Measurements from ENCODE around the gene GOLPH3.

The GOLPH3 gene

GRCh38 chr5:32116574-32117313, 57.4 kb downstream of the GOLPH3 start:
- Histone ChIP-seq H3K4me2 (ENCODE audit: low read depth, low read length, poor library complexity, severe bottlenecking) (no peak overlapping the region), H3K4me1 (ENCODE audit: insufficient read depth, low read length, poor library complexity, severe bottlenecking) (no peaks in the 10 kb centered on the region), H3K36me3 (ENCODE audit: insufficient read depth, low read length) (peaks cover 22% of the 10 kb centered on the region; the same call in 1 of the 2 replicates), H3F3A (ENCODE audit: low read depth) (no peaks in the 10 kb centered on the region), H2AFZ (ENCODE audit: low read length) (no peak overlapping the region), H3K27me3 (ENCODE audit: insufficient read depth, low read length, poor library complexity, severe bottlenecking) (no peaks in the 10 kb centered on the region), H3K9me2 (replicated peaks; ENCODE audit: low read depth, low read length) (no peaks in the 10 kb centered on the region), H4K20me1 (ENCODE audit: insufficient read depth, low read length, poor library complexity, severe bottlenecking) (no peaks in the 10 kb centered on the region), H3K9ac (ENCODE audit: low read depth, low read length, poor library complexity, severe bottlenecking) (no peak overlapping the region), H3K79me2 (ENCODE audit: insufficient read depth, low read length) (no peaks in the 10 kb centered on the region), H3K9me3 (ENCODE audit: insufficient read depth, low read depth, low read length) (no peaks in the 10 kb centered on the region), H3K4me3 (ENCODE audit: low read length, poor library complexity, severe bottlenecking) (no peak overlapping the region)
- TF ChIP-seq CTCF (conservative IDR thresholded peaks at IDR 0.05; ENCODE audit: low read length) (no peak), EZH2phosphoT487 (IDR thresholded peaks at IDR 0.05; ENCODE audit: borderline replicate concordance) (no peak)

- Histone ChIP-seq H2AFZ (ENCODE audit: low read length) (no peak overlapping the region), H3K4me2 (ENCODE audit: low read depth, low read length, poor library complexity, severe bottlenecking) (no peak overlapping the region), H3K9ac (ENCODE audit: low read depth, low read length, poor library complexity, severe bottlenecking) (no peak overlapping the region), H3K4me1 (ENCODE audit: insufficient read depth, low read length, poor library complexity, severe bottlenecking) (no peaks in the 10 kb centered on the region), H3K4me3 (ENCODE audit: low read length, poor library complexity, severe bottlenecking) (no peak overlapping the region), H3F3A (ENCODE audit: low read depth) (no peaks in the 10 kb centered on the region), H3K27me3 (ENCODE audit: insufficient read depth, low read length, poor library complexity, severe bottlenecking) (no peaks in the 10 kb centered on the region), H3K9me3 (ENCODE audit: insufficient read depth, low read depth, low read length) (no peaks in the 10 kb centered on the region), H3K36me3 (ENCODE audit: insufficient read depth, low read length) (peaks cover 26% of the 10 kb centered on the region; the same call in 1 of the 2 replicates), H3K79me2 (ENCODE audit: insufficient read depth, low read length) (no peaks in the 10 kb centered on the region), H4K20me1 (ENCODE audit: insufficient read depth, low read length, poor library complexity, severe bottlenecking) (no peaks in the 10 kb centered on the region), H3K9me2 (replicated peaks; ENCODE audit: low read depth, low read length) (no peaks in the 10 kb centered on the region)
- TF ChIP-seq CTCF (conservative IDR thresholded peaks at IDR 0.05; ENCODE audit: low read length), result no peak
- TF ChIP-seq EZH2phosphoT487 (IDR thresholded peaks at IDR 0.05; ENCODE audit: borderline replicate concordance), result no peak
Observed at GRCh38 chr5:32115985-32116384, 58.1 kb downstream of the GOLPH3 start.

GRCh38 chr5:32110111-32110696, 63.9 kb downstream of the GOLPH3 start:
- H3K9ac ChIP-seq (ENCODE audit: low read depth, low read length, poor library complexity, severe bottlenecking), result no peak overlapping the region
- no peak for TF ChIP-seq CTCF (conservative IDR thresholded peaks at IDR 0.05; ENCODE audit: low read length)
- no peak for TF ChIP-seq EZH2phosphoT487 (IDR thresholded peaks at IDR 0.05; ENCODE audit: borderline replicate concordance)
- H3K9me3 ChIP-seq (ENCODE audit: insufficient read depth, low read depth, low read length), result no peaks in the 10 kb centered on the region
- no peak overlapping the region for H3K4me2 ChIP-seq (ENCODE audit: low read depth, low read length, poor library complexity, severe bottlenecking)
- no peaks in the 10 kb centered on the region for H3K4me1 ChIP-seq (ENCODE audit: insufficient read depth, low read length, poor library complexity, severe bottlenecking)
- H3F3A ChIP-seq (ENCODE audit: low read depth), result no peaks in the 10 kb centered on the region
- H2AFZ ChIP-seq (ENCODE audit: low read length), result no peak overlapping the region
- H3K36me3 ChIP-seq (ENCODE audit: insufficient read depth, low read length), result peaks cover 50% of the 10 kb centered on the region; the same call in 1 of the 2 replicates
- no peaks in the 10 kb centered on the region for H3K79me2 ChIP-seq (ENCODE audit: insufficient read depth, low read length)
- H3K27me3 ChIP-seq (ENCODE audit: insufficient read depth, low read length, poor library complexity, severe bottlenecking), result no peaks in the 10 kb centered on the region
- no peaks in the 10 kb centered on the region for H4K20me1 ChIP-seq (ENCODE audit: insufficient read depth, low read length, poor library complexity, severe bottlenecking)
- H3K9me2 ChIP-seq (replicated peaks; ENCODE audit: low read depth, low read length), result no peaks in the 10 kb centered on the region
- no peak overlapping the region for H3K4me3 ChIP-seq (ENCODE audit: low read length, poor library complexity, severe bottlenecking)

Data from Loucy (cell line).